Thoracic aorta (tissue), 2 donors: Measurements from ENCODE around the gene DBF4B. TPM values are rescaled to one million over a fixed set of nuclear protein-coding genes. Genes with fewer than 3 reads are reported as not detected.

Source experiments
- ATAC-seq: fragments of 150-250 bp; one replicate; pipeline ENCODE4 v1.8.0; 2017; ENCODE audit warnings: low read depth; ENCODE audit not compliant: insufficient number of reproducible peaks, low FRiP score
- DNase-seq: peaks from one replicate; pipeline ENCODE4 v3.0.0-alpha.2; 2020; ENCODE audit warnings: low spot score
- H3K27ac ChIP-seq, 2 donors: fragments of 200-600 bp; sonication (generic); 1 replicate in 1 of 2; 2 replicates in 1 of 2; pipeline ENCODE4 v1.5.1; 2016; ENCODE audit warnings: mild to moderate bottlenecking in 2 of 2, moderate library complexity in 2 of 2
- H3K27me3 ChIP-seq: fragments of 200-600 bp; sonication (generic); replicated peaks from 2 replicates; pipeline ENCODE4 v1.6.0; 2016; ENCODE audit warnings: mild to moderate bottlenecking; ENCODE audit not compliant: insufficient read depth
- H3K36me3 ChIP-seq: fragments of 200-600 bp; sonication (generic); one replicate; pipeline ENCODE4 v1.5.1; 2016
- H3K4me1 ChIP-seq, 2 donors: fragments of 200-600 bp; sonication (generic); 1 replicate in 1 of 2; 2 replicates in 1 of 2; pipeline versions ENCODE4 v1.5.1 to v1.6.0; 2016; ENCODE audit warnings: low read depth in 2 of 2, mild to moderate bottlenecking in 1 of 2; ENCODE audit not compliant: control insufficient read depth in 1 of 2
- H3K4me3 ChIP-seq: fragments of 200-600 bp; sonication (generic); 2 replicates; pipeline ENCODE4 v1.5.1; 2016; ENCODE audit warnings: mild to moderate bottlenecking
- H3K9me3 ChIP-seq: fragments of 200-600 bp; sonication (generic); 2 replicates; pipeline ENCODE4 v1.5.1; 2016
- CTCF ChIP-seq: fragments of 200-600 bp; sonication (generic); IDR thresholded peaks from one replicate; pipeline ENCODE4 v1.5.1; 2019; ENCODE audit warnings: antibody characterized with exemption
- total RNA-seq, 2 donors: library from RNA; depleted of rRNA; stranded (reverse); fragments of >200 nt; gene quantifications; one replicate each; pipeline versions ENCODE4 v1.1.0 to v1.2.3, GENCODE V29; 2016

DBF4B gene
- total RNA-seq, 2 donors from 2014 or later, result 5.7 to 7.8 TPM

DNA sequence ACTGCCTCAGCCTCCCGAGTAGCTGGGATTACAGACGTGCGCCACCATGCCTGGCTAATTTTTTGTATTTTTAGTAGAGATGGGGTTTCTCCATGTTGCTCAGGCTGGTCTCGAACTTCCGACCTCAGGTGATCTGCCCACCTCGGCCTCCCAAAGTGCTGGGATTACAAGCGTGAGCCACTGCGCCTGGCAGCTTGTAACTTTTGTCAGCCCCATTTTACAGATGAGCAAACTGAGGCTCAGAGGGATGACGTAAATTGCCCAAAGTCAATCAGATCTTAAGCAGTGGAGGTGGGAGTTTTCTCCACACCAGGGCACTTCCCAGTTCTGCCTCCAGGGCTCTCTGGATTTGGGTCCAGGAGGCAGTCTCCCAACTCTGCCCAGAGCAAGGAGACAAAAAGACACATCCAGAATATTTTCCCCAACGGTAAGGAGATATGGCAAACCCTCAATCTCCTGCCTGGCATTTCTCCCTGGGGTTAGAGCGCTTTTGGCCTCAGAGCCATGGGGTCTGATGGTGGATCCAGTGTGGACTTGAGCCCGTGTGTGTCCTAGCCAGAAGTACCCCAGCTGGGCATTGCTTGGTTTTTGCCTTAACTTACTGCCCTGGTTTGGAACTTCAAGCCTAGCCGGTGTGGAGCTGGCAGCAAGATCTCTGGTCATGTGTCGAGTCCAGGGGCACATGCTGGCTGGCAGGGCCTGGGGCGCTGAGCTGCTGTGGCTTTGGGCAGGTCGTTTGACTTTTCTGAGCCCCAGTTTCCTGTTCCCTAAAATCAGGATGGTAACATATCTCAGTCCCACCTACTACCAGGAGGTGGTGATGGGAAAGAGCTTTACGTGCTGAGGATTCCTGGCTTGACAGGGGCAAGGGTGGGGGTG is 53.7 kb downstream of the DBF4B start:
- no peak for DNase-seq
- ATAC-seq, result no peak
- H3K27ac ChIP-seq, result no peak overlapping the region
- peaks cover 5 to 11% of the 10 kb centered on the region in 2 donors for H3K4me1 ChIP-seq
- H3K9me3 ChIP-seq, result no peaks in the 10 kb centered on the region
- H3K4me3 ChIP-seq, result no peak overlapping the region
- no peaks in the 10 kb centered on the region for H3K36me3 ChIP-seq
- no peaks in the 10 kb centered on the region for H3K27me3 ChIP-seq
- TF ChIP-seq CTCF, result no peak

DNA sequence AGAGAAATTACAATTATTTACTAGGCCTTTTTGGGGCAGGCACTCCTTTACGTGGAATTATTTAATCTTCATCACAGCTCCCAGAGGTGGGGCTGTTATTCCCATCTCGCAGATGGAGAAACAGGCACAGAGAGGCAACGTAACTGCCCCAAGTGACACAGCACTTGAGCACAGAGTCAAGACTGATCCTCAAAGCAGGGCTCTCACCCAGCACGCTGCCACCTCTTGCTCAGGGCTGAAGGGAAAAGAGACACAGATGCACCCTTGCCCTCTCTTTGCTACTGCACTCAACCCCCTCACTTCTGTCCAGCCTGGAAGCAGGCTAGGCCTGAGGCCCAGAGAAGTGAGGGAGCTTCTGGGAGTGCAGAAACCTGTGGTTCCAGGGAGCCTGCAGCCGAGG is 54.7 kb downstream of the DBF4B start:
- Histone ChIP-seq H3K4me1 (peaks cover 5 to 11% of the 10 kb centered on the region in 2 donors), H3K27ac (no peak overlapping the region), H3K36me3 (no peaks in the 10 kb centered on the region), H3K9me3 (no peaks in the 10 kb centered on the region), H3K27me3 (no peaks in the 10 kb centered on the region), H3K4me3 (no peak overlapping the region)
- DNase-seq, result no peak
- no peak for ATAC-seq
- TF ChIP-seq CTCF, result no peak

DNA sequence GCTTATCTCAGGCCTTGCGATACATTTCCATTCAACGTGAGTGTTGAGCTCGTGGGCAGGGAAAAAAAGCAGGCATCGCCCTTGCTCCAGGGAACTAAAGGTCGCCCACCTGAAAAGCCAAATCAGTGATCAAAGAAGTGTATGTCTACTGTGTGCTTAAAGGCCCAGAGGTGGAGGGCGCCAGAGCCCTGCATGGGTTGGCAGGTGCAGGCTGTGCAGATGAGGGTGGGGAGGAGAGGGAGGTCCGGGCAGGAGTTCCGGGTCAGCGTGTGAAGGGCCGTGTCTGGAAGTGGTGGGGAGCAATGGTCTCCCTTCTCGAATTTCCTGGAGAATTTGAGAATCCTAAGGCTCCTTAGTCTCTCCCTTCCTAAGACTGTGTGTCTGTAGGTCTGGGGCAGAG is 57.5 kb downstream of the DBF4B start:
- Histone ChIP-seq H3K4me1 (no peaks in the 10 kb centered on the region), H3K4me3 (no peak overlapping the region), H3K36me3 (no peaks in the 10 kb centered on the region), H3K27ac (no peak overlapping the region), H3K9me3 (no peaks in the 10 kb centered on the region), H3K27me3 (no peaks in the 10 kb centered on the region)
- DNase-seq (no peak), ATAC-seq (no peak)
- no peak for TF ChIP-seq CTCF

DNA sequence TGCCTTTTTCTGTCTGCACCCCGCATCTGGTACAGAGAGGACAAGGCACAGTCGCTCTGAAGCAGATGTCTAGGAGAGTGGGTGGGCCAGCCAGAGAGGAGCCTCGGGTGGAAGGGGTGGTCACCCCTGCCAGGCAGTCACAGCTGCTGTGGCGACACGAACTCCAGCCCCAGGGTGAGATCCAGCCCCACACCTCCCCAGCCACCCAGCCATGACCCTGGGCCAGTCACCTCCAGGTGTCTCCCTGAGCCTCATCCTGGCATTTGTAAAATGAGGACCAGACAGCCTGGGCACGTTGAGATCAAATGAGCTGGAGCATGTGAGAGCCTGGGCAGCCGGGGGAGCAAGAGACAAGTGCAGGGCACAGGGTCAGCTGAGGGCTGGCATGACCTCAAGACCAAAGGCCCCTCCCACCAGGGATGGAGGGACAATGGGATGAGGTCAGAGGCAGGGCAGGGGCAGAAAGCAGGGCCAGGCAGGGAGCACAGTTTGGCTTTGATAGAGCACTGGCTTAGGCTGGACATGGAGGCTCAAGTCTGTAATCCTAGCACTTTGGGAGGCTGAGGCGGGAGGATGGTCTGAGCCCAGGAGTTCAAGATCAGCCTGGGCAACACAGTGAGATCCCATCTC is 58.1 kb downstream of the DBF4B start:
- DNase-seq, result no peak
- Histone ChIP-seq H3K27ac (no peak overlapping the region), H3K9me3 (no peaks in the 10 kb centered on the region), H3K27me3 (no peaks in the 10 kb centered on the region), H3K4me1 (no peaks in the 10 kb centered on the region), H3K4me3 (no peak overlapping the region), H3K36me3 (no peaks in the 10 kb centered on the region)
- TF ChIP-seq CTCF, result no peak
- no peak for ATAC-seq

GRCh38 chr17:44767493-44767892 is 59.0 kb downstream of the DBF4B start:
- H3K27ac ChIP-seq, result no peak overlapping the region
- DNase-seq (no peak), ATAC-seq (no peak)
- no peaks in the 10 kb centered on the region for H3K27me3 ChIP-seq
- H3K4me3 ChIP-seq, result no peak overlapping the region
- no peaks in the 10 kb centered on the region for H3K4me1 ChIP-seq
- H3K9me3 ChIP-seq, result no peaks in the 10 kb centered on the region
- no peaks in the 10 kb centered on the region for H3K36me3 ChIP-seq
- TF ChIP-seq CTCF, result no peak
